Activated B cell treated with CpG ODN at 0.5 μM for 24 hours (primary cell): ENCODE data around the gene NCBP3. TPM values are rescaled to one million over a fixed set of nuclear protein-coding genes. Genes with fewer than 3 reads are reported as not detected.

Experiments used
- ATAC-seq: fragments of 200-7000 bp; cut with Tn5 transposase; one replicate; pipeline ENCODE4 v1.10.0; 2021; ENCODE audit warnings: low read depth, mild to moderate bottlenecking, moderate library complexity
- CTCF ChIA-PET: fragments of 350-600 bp; sonication (Branson Sonifier 250); formaldehyde crosslinking; loops from one replicate; lab custom pipeline; 2021; ENCODE audit warnings: antibody characterized with exemption; lab: Charles Lee
- POLR2A ChIA-PET: fragments of 350-600 bp; sonication (Branson Sonifier 250); formaldehyde crosslinking; loops from one replicate; lab custom pipeline; 2021; ENCODE audit warnings: antibody characterized with exemption; lab: Charles Lee
- DNase-seq: peaks from one replicate; pipeline ENCODE4 v3.0.0; 2022
- H3K27ac Mint-ChIP-seq: one replicate; pipeline ENCODE4 v1.8.0; 2020; ENCODE audit warnings: mixed read lengths
- H3K27me3 Mint-ChIP-seq: one replicate; pipeline ENCODE4 v1.8.0; 2021; ENCODE audit warnings: mixed read lengths
- H3K36me3 Mint-ChIP-seq: one replicate; pipeline ENCODE4 v1.8.0; 2021; ENCODE audit warnings: low read depth, mixed read lengths
- H3K4me1 Mint-ChIP-seq: one replicate; pipeline ENCODE4 v1.8.0; 2021; ENCODE audit warnings: mixed read lengths
- H3K4me3 Mint-ChIP-seq: one replicate; pipeline ENCODE4 v1.8.0; 2020; ENCODE audit warnings: mild to moderate bottlenecking, mixed read lengths
- H3K9me3 Mint-ChIP-seq: one replicate; pipeline ENCODE4 v1.8.0; 2020; ENCODE audit warnings: mixed read lengths
- CTCF ChIP-seq: fragments of 200-600 bp; IDR thresholded peaks from one replicate; pipeline ENCODE4 v1.8.0; 2022; ENCODE audit warnings: antibody characterized with exemption, mild to moderate bottlenecking
- intact Hi-C: fragments of 100-400 bp; cut with micrococcal nuclease; formaldehyde crosslinking; loops from one replicate; pipeline ENCODE4 v1.15.1; 2024
- total RNA-seq: library from RNA; stranded (reverse); gene quantifications from 2 replicates; pipeline ENCODE4 v1.2.3, GENCODE V29; 2022

The NCBP3 gene
- total RNA-seq, 1 donor from 2014 or later: 49.5 TPM

GRCh38 chr17:3884188-3884587, 38.1 kb upstream of the NCBP3 start:
- Mint-ChIP-seq H3K27me3 (no peaks in the 10 kb centered on the region), H3K4me3 (no peak overlapping the region), H3K9me3 (no peaks in the 10 kb centered on the region), H3K27ac (no peak overlapping the region), H3K36me3 (peaks cover 2% of the 10 kb centered on the region), H3K4me1 (peaks cover 20% of the 10 kb centered on the region)
- CTCF ChIA-PET: interaction anchor here (1.9 kb wide), 1 partner anchor 146 kb away, joined by 5 read pairs; no protein-coding TSS in a partner anchor
- TF ChIP-seq CTCF: no peak
- intact Hi-C loops: no loop called here
- no peak for DNase-seq
- POLR2A ChIA-PET: interaction anchor here (1.8 to 1.9 kb wide), 2 partner anchors 30 to 31 kb away, joined by 4 to 5 read pairs; no protein-coding TSS in a partner anchor
- ATAC-seq: no peak

GRCh38 chr17:3882276-3882675, 36.2 kb upstream of the NCBP3 start:
- peaks cover 2% of the 10 kb centered on the region for H3K36me3 Mint-ChIP-seq
- H3K9me3 Mint-ChIP-seq: no peaks in the 10 kb centered on the region
- intact Hi-C loops: no loop called here
- H3K27ac Mint-ChIP-seq: no peak overlapping the region
- DNase-seq (no peak), ATAC-seq (no peak)
- peaks cover 13% of the 10 kb centered on the region for H3K4me1 Mint-ChIP-seq
- no peaks in the 10 kb centered on the region for H3K27me3 Mint-ChIP-seq
- no peak for TF ChIP-seq CTCF
- H3K4me3 Mint-ChIP-seq: no peak overlapping the region
- CTCF ChIA-PET: no interaction called here
- POLR2A ChIA-PET: no interaction called here

- Mint-ChIP-seq H3K36me3 (peaks cover 7% of the 10 kb centered on the region), H3K9me3 (no peaks in the 10 kb centered on the region), H3K27ac (no peak overlapping the region), H3K4me1 (peaks cover under 1% of the 10 kb centered on the region), H3K4me3 (no peak overlapping the region), H3K27me3 (no peaks in the 10 kb centered on the region)
- DNase-seq (no peak), ATAC-seq (no peak)
- POLR2A ChIA-PET: no interaction called here
- intact Hi-C loops: no loop called here
- CTCF ChIA-PET: no interaction called here
- TF ChIP-seq CTCF: no peak
Observed at GRCh38 chr17:3880983-3881382, 34.9 kb upstream of the NCBP3 start.

GRCh38 chr17:3879591-3880417, 33.8 kb upstream of the NCBP3 start:
- TF ChIP-seq CTCF: no peak
- no peak overlapping the region for H3K4me3 Mint-ChIP-seq
- no peak overlapping the region for H3K27ac Mint-ChIP-seq
- H3K9me3 Mint-ChIP-seq: no peaks in the 10 kb centered on the region
- no peaks in the 10 kb centered on the region for H3K27me3 Mint-ChIP-seq
- H3K4me1 Mint-ChIP-seq: no peaks in the 10 kb centered on the region
- POLR2A ChIA-PET: interaction anchor here (1.1 to 1.4 kb wide), 3 partner anchors 10 to 34 kb away, joined by 3 to 4 read pairs (median 4); partner anchors contain the start of gene NCBP3
- DNase-seq (no peak), ATAC-seq (no peak)
- CTCF ChIA-PET: no interaction called here
- peaks cover 13% of the 10 kb centered on the region for H3K36me3 Mint-ChIP-seq
- intact Hi-C loops: no loop called here

- Mint-ChIP-seq H3K9me3 (no peaks in the 10 kb centered on the region), H3K27ac (no peak overlapping the region)
- CTCF ChIA-PET: no interaction called here
Observed at GRCh38 chr17:3879186-3879585, 33.1 kb upstream of the NCBP3 start.

More at GRCh38 chr17:3879186-3879585, 33.1 kb upstream of the NCBP3 start:
- intact Hi-C loops: no loop called here
- Mint-ChIP-seq H3K36me3 (peaks cover 13% of the 10 kb centered on the region), H3K27me3 (no peaks in the 10 kb centered on the region), H3K4me3 (no peak overlapping the region), H3K4me1 (no peaks in the 10 kb centered on the region)
- ATAC-seq: no peak
- POLR2A ChIA-PET: interaction anchor here (1.1 to 1.4 kb wide), 3 partner anchors 11 to 34 kb away, joined by 3 to 4 read pairs (median 4); partner anchors contain the start of gene NCBP3
- no peak for TF ChIP-seq CTCF
- no peak for DNase-seq
